ENCODE measurements around the gene POLR2F. TPM values are rescaled to one million over a fixed set of nuclear protein-coding genes. Genes with fewer than 3 reads are reported as not detected.
"Not testable (repeated sequence)": the region's sequence is repeated elsewhere in the genome, so short reads cannot be mapped to it uniquely, and the experiment has no call there.

POLR2F gene
- polyA plus RNA-seq, 1 donor from 2014 or later, result 195 TPM

DNA sequence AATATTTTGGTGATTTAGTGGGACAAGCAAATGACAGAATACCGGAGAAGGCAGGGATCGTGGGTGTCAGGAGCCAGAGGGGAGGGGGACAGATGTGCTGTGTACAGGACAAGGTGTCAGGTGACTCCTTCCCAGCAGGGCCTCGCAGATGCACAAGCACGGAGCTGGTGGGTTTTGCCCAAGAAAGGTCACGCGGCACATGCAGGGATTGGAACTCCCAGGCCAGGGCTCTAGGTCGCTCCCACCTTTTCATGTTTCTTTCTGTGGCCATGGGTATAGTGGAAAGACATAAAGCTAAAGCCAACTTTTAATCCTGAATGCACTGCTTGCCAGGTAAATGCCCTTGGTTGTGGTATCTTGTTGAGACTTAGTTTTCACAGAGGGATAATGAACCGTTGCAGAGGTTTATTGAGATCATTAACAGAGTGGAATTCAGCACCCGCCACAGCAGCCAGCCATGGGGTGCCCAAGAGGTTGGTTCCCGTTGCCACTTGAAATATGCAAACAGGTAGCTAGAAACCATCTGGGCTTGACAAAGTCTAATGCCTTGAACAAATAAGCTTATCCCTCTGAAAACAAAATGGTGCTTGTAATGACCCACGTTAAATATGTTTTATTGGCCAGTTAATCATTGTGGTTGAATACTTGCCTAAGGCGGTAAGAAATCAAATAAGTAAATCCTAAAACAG is 10.2 kb upstream of the POLR2F start:
- Histone ChIP-seq H3K27ac (ENCODE audit: low read length) (no peak overlapping the region), H3K36me3 (ENCODE audit: insufficient read depth, low read length) (no peaks in the 10 kb centered on the region), H3K4me3 (ENCODE audit: low read length) (no peak overlapping the region), H4K20me1 (ENCODE audit: insufficient read depth) (no peaks in the 10 kb centered on the region), H3K9ac (ENCODE audit: low read length) (no peak overlapping the region), H3K27me3 (ENCODE audit: insufficient read depth, low read depth, low read length) (no peaks in the 10 kb centered on the region), H2AFZ (ENCODE audit: low read depth, low read length) (no peak overlapping the region), H3K9me2 (ENCODE audit: insufficient read depth, low read length) (no peaks in the 10 kb centered on the region), H3K4me2 (ENCODE audit: low read length) (no peak overlapping the region), H3K79me2 (replicated peaks; ENCODE audit: insufficient read depth, low read length) (no peaks in the 10 kb centered on the region), H3K9me3 (ENCODE audit: low read length) (no peaks in the 10 kb centered on the region), H3F3A (ENCODE audit: insufficient read depth, low read length, poor library complexity, severe bottlenecking) (no peaks in the 10 kb centered on the region)
- no peak for TF ChIP-seq MXI1 (conservative IDR thresholded peaks at IDR 0.05; ENCODE audit: poor library complexity, severe bottlenecking)
- no peak for TF ChIP-seq POLR2AphosphoS5 (IDR thresholded peaks at IDR 0.05)
- TF ChIP-seq, protein P1, sequence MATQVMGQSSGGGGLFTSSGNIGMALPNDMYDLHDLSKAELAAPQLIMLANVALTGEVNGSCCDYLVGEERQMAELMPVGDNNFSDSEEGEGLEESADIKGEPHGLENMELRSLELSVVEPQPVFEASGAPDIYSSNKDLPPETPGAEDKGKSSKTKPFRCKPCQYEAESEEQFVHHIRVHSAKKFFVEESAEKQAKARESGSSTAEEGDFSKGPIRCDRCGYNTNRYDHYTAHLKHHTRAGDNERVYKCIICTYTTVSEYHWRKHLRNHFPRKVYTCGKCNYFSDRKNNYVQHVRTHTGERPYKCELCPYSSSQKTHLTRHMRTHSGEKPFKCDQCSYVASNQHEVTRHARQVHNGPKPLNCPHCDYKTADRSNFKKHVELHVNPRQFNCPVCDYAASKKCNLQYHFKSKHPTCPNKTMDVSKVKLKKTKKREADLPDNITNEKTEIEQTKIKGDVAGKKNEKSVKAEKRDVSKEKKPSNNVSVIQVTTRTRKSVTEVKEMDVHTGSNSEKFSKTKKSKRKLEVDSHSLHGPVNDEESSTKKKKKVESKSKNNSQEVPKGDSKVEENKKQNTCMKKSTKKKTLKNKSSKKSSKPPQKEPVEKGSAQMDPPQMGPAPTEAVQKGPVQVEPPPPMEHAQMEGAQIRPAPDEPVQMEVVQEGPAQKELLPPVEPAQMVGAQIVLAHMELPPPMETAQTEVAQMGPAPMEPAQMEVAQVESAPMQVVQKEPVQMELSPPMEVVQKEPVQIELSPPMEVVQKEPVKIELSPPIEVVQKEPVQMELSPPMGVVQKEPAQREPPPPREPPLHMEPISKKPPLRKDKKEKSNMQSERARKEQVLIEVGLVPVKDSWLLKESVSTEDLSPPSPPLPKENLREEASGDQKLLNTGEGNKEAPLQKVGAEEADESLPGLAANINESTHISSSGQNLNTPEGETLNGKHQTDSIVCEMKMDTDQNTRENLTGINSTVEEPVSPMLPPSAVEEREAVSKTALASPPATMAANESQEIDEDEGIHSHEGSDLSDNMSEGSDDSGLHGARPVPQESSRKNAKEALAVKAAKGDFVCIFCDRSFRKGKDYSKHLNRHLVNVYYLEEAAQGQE (IDR thresholded peaks at IDR 0.05; ENCODE audit: borderline replicate concordance), result no peak
- TF ChIP-seq, protein P2, sequence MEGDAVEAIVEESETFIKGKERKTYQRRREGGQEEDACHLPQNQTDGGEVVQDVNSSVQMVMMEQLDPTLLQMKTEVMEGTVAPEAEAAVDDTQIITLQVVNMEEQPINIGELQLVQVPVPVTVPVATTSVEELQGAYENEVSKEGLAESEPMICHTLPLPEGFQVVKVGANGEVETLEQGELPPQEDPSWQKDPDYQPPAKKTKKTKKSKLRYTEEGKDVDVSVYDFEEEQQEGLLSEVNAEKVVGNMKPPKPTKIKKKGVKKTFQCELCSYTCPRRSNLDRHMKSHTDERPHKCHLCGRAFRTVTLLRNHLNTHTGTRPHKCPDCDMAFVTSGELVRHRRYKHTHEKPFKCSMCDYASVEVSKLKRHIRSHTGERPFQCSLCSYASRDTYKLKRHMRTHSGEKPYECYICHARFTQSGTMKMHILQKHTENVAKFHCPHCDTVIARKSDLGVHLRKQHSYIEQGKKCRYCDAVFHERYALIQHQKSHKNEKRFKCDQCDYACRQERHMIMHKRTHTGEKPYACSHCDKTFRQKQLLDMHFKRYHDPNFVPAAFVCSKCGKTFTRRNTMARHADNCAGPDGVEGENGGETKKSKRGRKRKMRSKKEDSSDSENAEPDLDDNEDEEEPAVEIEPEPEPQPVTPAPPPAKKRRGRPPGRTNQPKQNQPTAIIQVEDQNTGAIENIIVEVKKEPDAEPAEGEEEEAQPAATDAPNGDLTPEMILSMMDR (IDR thresholded peaks at IDR 0.05; ENCODE audit: poor library complexity, severe bottlenecking), result no peak
- no peak for TF ChIP-seq EZH2 (IDR thresholded peaks at IDR 0.05; ENCODE audit: borderline replicate concordance, insufficient read depth, low read length, poor library complexity, severe bottlenecking)
- no peak for TF ChIP-seq TAF1 (IDR thresholded peaks at IDR 0.05; ENCODE audit: low read depth)
- no peak for TF ChIP-seq EP300 (conservative IDR thresholded peaks at IDR 0.05; ENCODE audit: poor library complexity, severe bottlenecking)
- no peak for TF ChIP-seq SMC3 (conservative IDR thresholded peaks at IDR 0.05; ENCODE audit: poor library complexity)
- TF ChIP-seq RAD21 (conservative IDR thresholded peaks at IDR 0.05), result no peak

DNA sequence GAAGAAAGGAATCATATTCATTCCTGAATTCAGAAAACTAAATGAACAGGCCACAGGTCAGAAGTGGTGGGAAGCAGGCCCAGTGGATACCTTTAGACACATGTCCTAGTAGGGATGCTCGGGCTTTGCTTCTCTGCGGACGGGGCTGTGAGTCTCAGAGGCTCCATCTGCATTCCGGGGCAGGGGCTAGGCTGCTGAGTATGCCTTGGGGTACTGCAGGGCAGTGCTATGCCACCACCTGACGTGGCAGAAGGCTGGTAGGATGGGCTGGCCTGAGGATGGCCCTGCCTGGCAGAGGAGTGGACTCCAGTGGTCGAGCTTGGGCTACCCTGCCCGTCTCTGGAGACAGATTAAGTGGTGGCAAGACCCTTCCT is 9.7 kb upstream of the POLR2F start:
- H3K9me2 ChIP-seq (ENCODE audit: insufficient read depth, low read length), result no peaks in the 10 kb centered on the region

DNA sequence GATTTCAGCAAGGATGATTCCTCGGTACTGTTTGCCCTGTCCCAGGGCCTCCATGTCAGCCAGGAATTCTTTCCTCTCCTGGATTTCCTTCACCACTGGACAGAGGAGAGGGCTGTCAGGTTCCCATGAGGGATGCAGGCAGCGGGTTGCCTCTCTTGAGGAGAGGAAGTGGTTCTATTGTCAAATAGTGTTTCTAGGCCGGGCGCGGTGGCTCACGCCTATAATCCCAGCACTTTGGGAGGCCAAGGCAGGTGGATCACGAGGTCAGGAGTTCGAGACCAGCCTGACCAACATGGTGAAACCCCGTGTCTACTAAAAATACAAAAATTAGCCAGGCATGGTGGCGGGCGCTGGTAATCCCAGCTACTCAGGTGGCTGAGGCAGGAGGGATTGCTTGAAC is 9.1 kb upstream of the POLR2F start:
- H3K4me3 ChIP-seq (ENCODE audit: low read length); H3K9ac ChIP-seq (ENCODE audit: low read length); H3K4me2 ChIP-seq (ENCODE audit: low read length); H3K79me2 ChIP-seq (replicated peaks; ENCODE audit: insufficient read depth, low read length); H3F3A ChIP-seq (ENCODE audit: insufficient read depth, low read length, poor library complexity, severe bottlenecking); H3K9me2 ChIP-seq (ENCODE audit: insufficient read depth, low read length); H4K20me1 ChIP-seq (ENCODE audit: insufficient read depth); H3K27ac ChIP-seq (ENCODE audit: low read length); H3K27me3 ChIP-seq (ENCODE audit: insufficient read depth, low read depth, low read length); H3K9me3 ChIP-seq (ENCODE audit: low read length); H3K36me3 ChIP-seq (ENCODE audit: insufficient read depth, low read length); H2AFZ ChIP-seq (ENCODE audit: low read depth, low read length): not testable (repeated sequence)

More for the DNA sequence above, 9.7 kb upstream of the POLR2F start:
- Histone ChIP-seq H3K9me3 (ENCODE audit: low read length) (no peaks in the 10 kb centered on the region), H3K27ac (ENCODE audit: low read length) (no peak overlapping the region), H3K79me2 (replicated peaks; ENCODE audit: insufficient read depth, low read length) (no peaks in the 10 kb centered on the region), H3K4me3 (ENCODE audit: low read length) (no peak overlapping the region), H3K4me2 (ENCODE audit: low read length) (no peak overlapping the region), H3F3A (ENCODE audit: insufficient read depth, low read length, poor library complexity, severe bottlenecking) (no peaks in the 10 kb centered on the region), H3K9ac (ENCODE audit: low read length) (no peak overlapping the region), H2AFZ (ENCODE audit: low read depth, low read length) (no peak overlapping the region), H4K20me1 (ENCODE audit: insufficient read depth) (no peaks in the 10 kb centered on the region), H3K27me3 (ENCODE audit: insufficient read depth, low read depth, low read length) (no peaks in the 10 kb centered on the region), H3K36me3 (ENCODE audit: insufficient read depth, low read length) (no peaks in the 10 kb centered on the region)
- TF ChIP-seq TAF1 (IDR thresholded peaks at IDR 0.05; ENCODE audit: low read depth) (no peak), SMC3 (conservative IDR thresholded peaks at IDR 0.05; ENCODE audit: poor library complexity) (no peak)

DNA sequence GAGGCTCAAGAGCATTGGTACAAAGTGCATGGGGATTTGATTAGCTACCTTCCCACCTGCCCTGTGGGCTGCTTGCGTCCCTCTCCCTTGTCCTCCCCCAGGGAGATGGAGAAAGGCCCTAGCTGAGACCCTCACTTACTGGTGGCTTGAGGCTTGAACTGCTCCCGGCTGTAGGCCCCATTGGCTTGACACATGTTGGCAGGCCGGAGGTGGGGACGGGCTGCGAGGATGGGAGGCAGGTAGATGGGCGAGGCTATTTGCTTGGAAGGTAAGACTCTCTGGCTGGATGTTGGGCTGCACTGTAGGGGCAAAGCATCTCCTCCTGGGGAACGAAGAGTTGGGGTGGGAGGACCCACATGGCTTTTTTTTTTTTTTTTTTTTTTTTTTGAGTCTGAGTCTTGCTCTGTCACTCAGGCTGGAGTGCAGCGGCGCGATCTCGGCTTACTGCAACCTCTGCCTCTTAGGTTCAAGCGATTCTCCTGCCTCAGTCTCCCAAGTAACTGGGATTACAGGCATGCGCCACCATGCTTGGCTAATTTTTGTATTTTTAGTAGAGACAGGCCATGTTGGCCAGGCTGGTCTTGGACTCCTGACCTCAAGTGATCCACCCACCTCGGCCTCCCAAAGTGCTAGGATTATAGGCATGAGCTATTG is 6.2 kb upstream of the POLR2F start:
- not testable (repeated sequence) for H3K36me3 ChIP-seq (ENCODE audit: insufficient read depth, low read length); H3K27me3 ChIP-seq (ENCODE audit: insufficient read depth, low read depth, low read length); H3K9me2 ChIP-seq (ENCODE audit: insufficient read depth, low read length); H3K9ac ChIP-seq (ENCODE audit: low read length); H3K9me3 ChIP-seq (ENCODE audit: low read length); H2AFZ ChIP-seq (ENCODE audit: low read depth, low read length); H3K4me3 ChIP-seq (ENCODE audit: low read length); H4K20me1 ChIP-seq (ENCODE audit: insufficient read depth); H3K79me2 ChIP-seq (replicated peaks; ENCODE audit: insufficient read depth, low read length); H3K27ac ChIP-seq (ENCODE audit: low read length); H3F3A ChIP-seq (ENCODE audit: insufficient read depth, low read length, poor library complexity, severe bottlenecking); H3K4me2 ChIP-seq (ENCODE audit: low read length)
